ENCODE results near the gene TH.

- TF ChIP-seq CTCF (IDR thresholded peaks at IDR 0.05) (no peak), POLR2A (IDR thresholded peaks at IDR 0.05) (no peak)
These were observed 44.0 kb downstream of the TH start for GRCh38 chr11:2127482-2128129.
